IMR-90 (cell line): ENCODE measurements around the gene IVNS1ABP. TPM values are rescaled to one million over a fixed set of nuclear protein-coding genes. Genes with fewer than 3 reads are reported as not detected.

Source experiments
- ATAC-seq: fragments of 200-7000 bp; cut with Tn5 transposase; 2 replicates; pipeline ENCODE4 v1.9.1; 2020; ENCODE audit warnings: low read depth, mild to moderate bottlenecking, moderate library complexity
- BruUV-seq: library from RNA; stranded (reverse); fragments of 400-500 nt; replicated peaks from 2 replicates; lab custom pipeline; 2021; lab: Mats Ljungman, UMichigan
- CTCF ChIA-PET: fragments of 300-600 bp; formaldehyde crosslinking; extraction: SDS; loops from one replicate; lab custom pipeline; 2021; ENCODE audit warnings: antibody characterized with exemption; lab: Yijun Ruan, JAX
- POLR2A ChIA-PET: fragments of 300-600 bp; sonication (Branson Sonifier 250); formaldehyde crosslinking; loops from one replicate; lab custom pipeline; 2022; ENCODE audit warnings: antibody characterized with exemption; ENCODE audit not compliant: unreplicated experiment; lab: Charles Lee
- DNase-seq: peaks from one replicate; pipeline ENCODE4 v3.0.0; 2013
- H2AFZ ChIP-seq: replicated peaks from 2 replicates; pipeline ENCODE3; 2013; ENCODE audit warnings: low read length, mild to moderate bottlenecking; ENCODE audit not compliant: poor library complexity
- H2AK5ac ChIP-seq: 2 replicates; pipeline ENCODE4 v1.6.1; 2013; ENCODE audit warnings: low read depth, low read length, inconsistent platforms
- H2AK9ac ChIP-seq: replicated peaks from 2 replicates; pipeline ENCODE3; 2013; ENCODE audit warnings: mild to moderate bottlenecking, low read depth, low read length, moderate library complexity; ENCODE audit not compliant: poor library complexity
- H2BK120ac ChIP-seq: 2 replicates; pipeline ENCODE4 v1.6.1; 2013; ENCODE audit warnings: low read depth, low read length, inconsistent platforms
- H2BK15ac ChIP-seq: 3 replicates; pipeline ENCODE4 v1.6.1; 2013; ENCODE audit warnings: low read depth, low read length, inconsistent platforms
- H2BK20ac ChIP-seq: 2 replicates; pipeline ENCODE4 v1.6.1; 2013; ENCODE audit warnings: low read depth, mild to moderate bottlenecking, inconsistent platforms, low read length, moderate library complexity
- H2BK5ac ChIP-seq: 2 replicates; pipeline ENCODE4 v1.6.1; 2013; ENCODE audit warnings: mild to moderate bottlenecking, low read depth, low read length, inconsistent platforms; ENCODE audit not compliant: poor library complexity, severe bottlenecking
- H3K14ac ChIP-seq: replicated peaks from 2 replicates; pipeline ENCODE4 v1.6.1; 2013; ENCODE audit warnings: low read depth, low read length, inconsistent platforms
- H3K18ac ChIP-seq: 2 replicates; pipeline ENCODE4 v1.6.1; 2013; ENCODE audit warnings: low read depth, low read length, control low read depth
- H3K23ac ChIP-seq: 2 replicates; pipeline ENCODE4 v1.6.1; 2013; ENCODE audit warnings: low read depth, low read length, inconsistent platforms
- H3K27ac ChIP-seq: 2 replicates; pipeline ENCODE4 v1.5.1; 2013; ENCODE audit warnings: mild to moderate bottlenecking, control low read depth, low read length; ENCODE audit not compliant: insufficient read depth
- H3K27me3 ChIP-seq: 2 replicates; pipeline ENCODE4 v1.6.1; 2013; ENCODE audit warnings: low read length; ENCODE audit not compliant: control insufficient read depth, insufficient read depth
- H3K36me3 ChIP-seq: 2 replicates; pipeline ENCODE4 v1.6.1; 2013; ENCODE audit warnings: low read length, mixed read lengths; ENCODE audit not compliant: control insufficient read depth, insufficient read depth
- H3K4ac ChIP-seq: 2 replicates; pipeline ENCODE4 v1.6.1; 2013; ENCODE audit warnings: low read depth, low read length, inconsistent platforms
- H3K4me1 ChIP-seq: 2 replicates; pipeline ENCODE4 v1.6.1; 2013; ENCODE audit warnings: low read length, mixed read lengths; ENCODE audit not compliant: control insufficient read depth, insufficient read depth
- H3K4me2 ChIP-seq: 2 replicates; pipeline ENCODE4 v1.6.1; 2013; ENCODE audit warnings: low read depth, mild to moderate bottlenecking, control low read depth, low read length, moderate library complexity
- H3K4me3 ChIP-seq: 2 replicates; pipeline ENCODE4 v1.5.1; 2013; ENCODE audit warnings: low read depth, mild to moderate bottlenecking, control low read depth, low read length, moderate library complexity; ENCODE audit not compliant: insufficient read depth
- H3K56ac ChIP-seq: 2 replicates; pipeline ENCODE4 v1.6.1; 2013; ENCODE audit warnings: low read length, inconsistent platforms; ENCODE audit not compliant: insufficient read depth; ENCODE audit errors: extremely low read depth
- H3K79me1 ChIP-seq, 2 experiments: 2 replicates each; pipeline ENCODE4 v1.6.1; 2013; ENCODE audit warnings: low read length in 2 of 2, inconsistent platforms in 1 of 2, low read depth in 1 of 2
- H3K9ac ChIP-seq: 2 replicates; pipeline ENCODE4 v1.6.1; 2013; ENCODE audit warnings: low read depth, low read length, control low read depth
- H3K9me1 ChIP-seq: 2 replicates; pipeline ENCODE4 v1.6.1; 2013; ENCODE audit warnings: low read length, inconsistent platforms; ENCODE audit not compliant: insufficient read depth
- H3K9me3 ChIP-seq: 2 replicates; pipeline ENCODE4 v1.6.1; 2013; ENCODE audit warnings: low read length; ENCODE audit not compliant: control insufficient read depth, insufficient read depth
- H4K20me1 ChIP-seq: 2 replicates; pipeline ENCODE4 v1.6.1; 2013; ENCODE audit warnings: low read length, inconsistent platforms; ENCODE audit not compliant: insufficient read depth
- H4K5ac ChIP-seq: 2 replicates; pipeline ENCODE4 v1.6.1; 2013; ENCODE audit warnings: mild to moderate bottlenecking, low read depth, low read length, control low read depth
- H4K8ac ChIP-seq, 2 experiments: 2 replicates each; pipeline ENCODE4 v1.6.1; 2013; ENCODE audit warnings: low read depth in 2 of 2, low read length in 2 of 2, control low read depth in 1 of 2, inconsistent platforms in 1 of 2
- H4K91ac ChIP-seq: 2 replicates; pipeline ENCODE4 v1.6.1; 2013; ENCODE audit warnings: low read depth, low read length, inconsistent platforms; ENCODE audit not compliant: insufficient read depth
- BHLHE40 ChIP-seq: fragments of 150-350 bp; IDR thresholded peaks from 2 replicates; pipeline ENCODE4 v1.6.1; 2016; ENCODE audit warnings: mild to moderate bottlenecking, low read depth, low read length
- CHD1 ChIP-seq: IDR thresholded peaks from 2 replicates; pipeline ENCODE4 v1.6.1; 2012; ENCODE audit warnings: low read depth, low read length, improper control_type of control experiment
- MAZ ChIP-seq: IDR thresholded peaks from 2 replicates; pipeline ENCODE4 v1.6.1; 2012; ENCODE audit warnings: low read depth, mild to moderate bottlenecking, low read length, improper control_type of control experiment, moderate library complexity, borderline replicate concordance
- RAD21 ChIP-seq: IDR thresholded peaks from 2 replicates; pipeline ENCODE4 v1.6.1; 2012; ENCODE audit warnings: low read length, improper control_type of control experiment
- SMC3 ChIP-seq: fragments of 150-350 bp; IDR thresholded peaks from 2 replicates; pipeline ENCODE4 v1.6.1; 2016; ENCODE audit warnings: low read depth, mild to moderate bottlenecking, antibody characterized with exemption, low read length, moderate library complexity
- WGBS, 2 experiments: methylation state at CpG; one replicate each; pipeline versions ENCODE4 v1.1.5 to v1.1.7; 2013; ENCODE audit warnings: missing lambda C conversion rate in 2 of 2; ENCODE audit not compliant: insufficient read length in 1 of 2; ENCODE audit errors: extremely low coverage in 2 of 2; 5-methylcytosine and 5-hydroxymethylcytosine counted together
- dilution Hi-C: fragments of 300-500 bp; cut with HindIII; formaldehyde crosslinking; loops from one replicate; pipeline ENCODE4 v1.14.3; 2018; ENCODE audit warnings: low sequenced_read_pairs; ENCODE audit not compliant: unreplicated experiment
- in situ Hi-C: fragments of 300-500 bp; cut with MboI; formaldehyde crosslinking; loops from 3 replicates; pipeline ENCODE4 v1.14.3; 2019; ENCODE audit warnings: low sequenced_read_pairs, inconsistent platforms, mixed read lengths
- intact Hi-C: fragments of 100-400 bp; cut with micrococcal nuclease; formaldehyde crosslinking; loops from 2 replicates; pipeline ENCODE4 v1.10.0; 2022
- polyA plus RNA-seq, 3 experiments: library from polyadenylated mRNA; depleted of rRNA; stranded (reverse); fragments of >200 nt; gene quantifications; 2 replicates each; pipeline ENCODE4 v1.2.3, GENCODE V29; 2012; ENCODE audit warnings: low replicate concordance in 1 of 3
- total RNA-seq: library from RNA; depleted of rRNA; stranded (reverse); fragments of >200 nt; gene quantifications from 2 replicates; pipeline ENCODE4 v1.2.3, GENCODE V29; 2012
- TF ChIP-seq, protein P1 (sequence below): fragments of 150-350 bp; IDR thresholded peaks from 2 replicates; pipeline ENCODE4 v1.6.1; 2017; ENCODE audit warnings: mild to moderate bottlenecking, antibody characterized with exemption, low read length, low read depth

IVNS1ABP gene
- total and polyA plus RNA-seq, 2 of the 4 experiments (the other 2 are of a cell fraction), result 21.8 to 26.7 TPM

DNA sequence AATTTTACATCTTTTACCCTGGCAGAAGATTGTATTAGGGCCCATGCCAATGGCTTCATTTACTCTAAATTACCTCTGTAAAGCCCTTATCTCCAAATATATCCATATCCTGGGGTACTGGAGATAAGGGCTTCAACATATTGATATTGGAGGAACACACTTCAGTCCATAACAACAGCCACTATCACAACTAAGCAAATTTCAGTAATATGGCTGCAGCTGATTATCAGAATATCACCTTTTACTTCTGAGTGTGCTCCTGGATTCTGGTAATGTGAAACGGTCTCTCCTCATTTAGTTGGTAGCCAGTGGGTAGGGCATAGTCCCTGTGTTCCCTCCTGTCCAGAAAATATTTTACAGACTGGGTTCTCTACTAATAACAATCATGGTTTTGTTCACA is 53.3 kb downstream of the IVNS1ABP start:
- no peak overlapping the region for H3K18ac ChIP-seq
- CTCF ChIA-PET, result no interaction called here
- in situ Hi-C loops, result no loop called here

More for the DNA sequence above, 53.3 kb downstream of the IVNS1ABP start:
- no peak for DNase-seq
- no peak overlapping the region for H2AFZ ChIP-seq
- no peak overlapping the region for H3K14ac ChIP-seq
- WGBS, 2 experiments, result no CpG with 5 or more reads among the region's 1 CpG
- H2BK5ac ChIP-seq, result no peak overlapping the region
- H2AK9ac ChIP-seq, result no peak overlapping the region
- no peak overlapping the region for H2BK15ac ChIP-seq
- no peak overlapping the region for H4K91ac ChIP-seq
- no peak overlapping the region for H4K5ac ChIP-seq
- H2AK5ac ChIP-seq, result no peak overlapping the region
- no peaks in the 10 kb centered on the region for H3K36me3 ChIP-seq
- H3K4me2 ChIP-seq, result no peak overlapping the region
- POLR2A ChIA-PET, result no interaction called here
- TF ChIP-seq CHD1 (no peak), BHLHE40 (no peak), RAD21 (no peak), MAZ (no peak), SMC3 (no peak)
- TF ChIP-seq, protein P1, sequence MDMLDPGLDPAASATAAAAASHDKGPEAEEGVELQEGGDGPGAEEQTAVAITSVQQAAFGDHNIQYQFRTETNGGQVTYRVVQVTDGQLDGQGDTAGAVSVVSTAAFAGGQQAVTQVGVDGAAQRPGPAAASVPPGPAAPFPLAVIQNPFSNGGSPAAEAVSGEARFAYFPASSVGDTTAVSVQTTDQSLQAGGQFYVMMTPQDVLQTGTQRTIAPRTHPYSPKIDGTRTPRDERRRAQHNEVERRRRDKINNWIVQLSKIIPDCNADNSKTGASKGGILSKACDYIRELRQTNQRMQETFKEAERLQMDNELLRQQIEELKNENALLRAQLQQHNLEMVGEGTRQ, result no peak
- no peak overlapping the region for H3K27ac ChIP-seq
- no peaks in the 10 kb centered on the region for H3K9me1 ChIP-seq
- no peaks in the 10 kb centered on the region for H3K79me1 ChIP-seq
- H2BK120ac ChIP-seq, result no peak overlapping the region
- no peak overlapping the region for H4K8ac ChIP-seq
- no TSS peak for BruUV-seq
- H3K9me3 ChIP-seq, result no peaks in the 10 kb centered on the region
- H3K4ac ChIP-seq, result no peak overlapping the region
- H3K56ac ChIP-seq, result no peak overlapping the region
- H3K4me3 ChIP-seq, result no peak overlapping the region
- intact Hi-C loops, result no loop called here
- no peak overlapping the region for H2BK20ac ChIP-seq
- no peaks in the 10 kb centered on the region for H4K20me1 ChIP-seq
- H3K4me1 ChIP-seq, result peaks cover 5% of the 10 kb centered on the region; the same call in 1 of the 2 replicates
- H3K23ac ChIP-seq, result no peak overlapping the region
- dilution Hi-C loops, result no loop called here
- ATAC-seq, result no peak
- H3K27me3 ChIP-seq, result no peaks in the 10 kb centered on the region
- no peak overlapping the region for H3K9ac ChIP-seq
